Astrocyte (in vitro differentiated cells and primary cell): ENCODE data around the gene SPARCL1. TPM values are rescaled to one million over a fixed set of nuclear protein-coding genes. Genes with fewer than 3 reads are reported as not detected.
"Not testable (repeated sequence)": the region's sequence is repeated elsewhere in the genome, so short reads cannot be mapped to it uniquely, and the experiment has no call there.

ENCODE experiments used
- DNase-seq: peaks from one replicate; pipeline ENCODE4 v3.0.0-alpha.2; 2010; ENCODE audit warnings: low read depth
- FAIRE-seq: peaks from 2 replicates; lab custom pipeline; 2011; peaks lifted over from hg19 to GRCh38; lab: Jason Lieb, UNC
- H2AFZ ChIP-seq: 2 replicates; pipeline ENCODE4 v1.6.0; 2012; ENCODE audit warnings: low read depth, low read length, inconsistent platforms
- H3K27ac ChIP-seq: 2 replicates; pipeline ENCODE4 v1.5.1; 2011; ENCODE audit warnings: low read depth, low read length, inconsistent platforms
- H3K27me3 ChIP-seq: 2 replicates; pipeline ENCODE4 v1.6.0; 2011; ENCODE audit warnings: low read length, inconsistent platforms; ENCODE audit not compliant: insufficient read depth
- H3K36me3 ChIP-seq: 2 replicates; pipeline ENCODE4 v1.5.1; 2011; ENCODE audit warnings: low read length, inconsistent platforms; ENCODE audit not compliant: insufficient read depth
- H3K4me1 ChIP-seq: 2 replicates; pipeline ENCODE4 v1.5.1; 2011; ENCODE audit warnings: low read length, inconsistent platforms; ENCODE audit not compliant: insufficient read depth
- H3K4me2 ChIP-seq: 2 replicates; pipeline ENCODE4 v1.6.0; 2012; ENCODE audit warnings: low read length, inconsistent platforms
- H3K4me3 ChIP-seq: 2 replicates; pipeline ENCODE4 v1.5.1; 2011; ENCODE audit warnings: low read depth, mild to moderate bottlenecking, low read length, inconsistent platforms; ENCODE audit not compliant: insufficient read depth
- H3K79me2 ChIP-seq: 2 replicates; pipeline ENCODE4 v1.6.0; 2012; ENCODE audit warnings: mild to moderate bottlenecking, low read length, inconsistent platforms; ENCODE audit not compliant: insufficient read depth
- H3K9ac ChIP-seq: 2 replicates; pipeline ENCODE4 v1.6.0; 2012; ENCODE audit warnings: mild to moderate bottlenecking, low read length, inconsistent platforms
- H3K9me3 ChIP-seq: 2 replicates; pipeline ENCODE4 v1.5.1; 2012; ENCODE audit warnings: low read depth, mild to moderate bottlenecking, low read length, inconsistent platforms; ENCODE audit not compliant: insufficient read depth
- H4K20me1 ChIP-seq: 2 replicates; pipeline ENCODE4 v1.6.0; 2012; ENCODE audit warnings: low read length, inconsistent platforms; ENCODE audit not compliant: insufficient read depth
- H3K27ac Mint-ChIP-seq: one replicate; pipeline ENCODE4 v1.8.0; 2021; ENCODE audit warnings: mild to moderate bottlenecking, mixed read lengths; ENCODE audit not compliant: unreplicated experiment
- H3K27me3 Mint-ChIP-seq: one replicate; pipeline ENCODE4 v1.8.0; 2021; ENCODE audit warnings: low read depth, mixed read lengths; ENCODE audit not compliant: unreplicated experiment
- H3K36me3 Mint-ChIP-seq: one replicate; pipeline ENCODE4 v1.8.0; 2021; ENCODE audit warnings: low read depth, mixed read lengths; ENCODE audit not compliant: unreplicated experiment
- H3K4me1 Mint-ChIP-seq: one replicate; pipeline ENCODE4 v1.8.0; 2021; ENCODE audit warnings: low read depth, mixed read lengths; ENCODE audit not compliant: unreplicated experiment
- H3K4me3 Mint-ChIP-seq: one replicate; pipeline ENCODE4 v1.8.0; 2021; ENCODE audit warnings: mild to moderate bottlenecking, moderate library complexity, mixed read lengths; ENCODE audit not compliant: unreplicated experiment
- H3K9me3 Mint-ChIP-seq: one replicate; pipeline ENCODE4 v1.8.0; 2021; ENCODE audit warnings: mild to moderate bottlenecking, mixed read lengths; ENCODE audit not compliant: unreplicated experiment
- CTCF ChIP-seq: IDR thresholded peaks from 2 replicates; pipeline ENCODE4 v1.5.1; 2011; ENCODE audit warnings: low read depth, mild to moderate bottlenecking, inconsistent platforms, low read length, moderate library complexity; ENCODE audit not compliant: insufficient read depth
- EZH2 ChIP-seq: IDR thresholded peaks from 2 replicates; pipeline ENCODE4 v1.6.1; 2012; ENCODE audit warnings: mild to moderate bottlenecking, low read length, inconsistent platforms; ENCODE audit not compliant: insufficient read depth
- total RNA-seq: library from RNA; stranded (reverse); gene quantifications from 2 replicates; pipeline ENCODE4 v1.2.1, GENCODE V29; 2021

The SPARCL1 gene
- total RNA-seq, 1 donor from 2014 or later = 0.25 TPM

GRCh38 chr4:87427518-87427868, 101.7 kb downstream of the SPARCL1 start:
- H3K27ac ChIP-seq = no peak overlapping the region
- H4K20me1 ChIP-seq = peaks cover 26% of the 10 kb centered on the region
- no peak overlapping the region for H3K4me2 ChIP-seq
- TF ChIP-seq CTCF = no peak
- TF ChIP-seq EZH2 = no peak
- peaks cover 4% of the 10 kb centered on the region for H3K36me3 Mint-ChIP-seq
- no peak overlapping the region for H3K27ac Mint-ChIP-seq
- peaks cover 15% of the 10 kb centered on the region for H3K4me1 Mint-ChIP-seq
- peaks cover 89% of the 10 kb centered on the region for H3K79me2 ChIP-seq
- H3K27me3 Mint-ChIP-seq = no peaks in the 10 kb centered on the region
- no peaks in the 10 kb centered on the region for H3K36me3 ChIP-seq
- no peaks in the 10 kb centered on the region for H3K9me3 ChIP-seq
- peaks cover 20% of the 10 kb centered on the region for H3K4me1 ChIP-seq
- H3K4me3 Mint-ChIP-seq = no peak overlapping the region
- H3K9ac ChIP-seq = no peak overlapping the region
- H3K27me3 ChIP-seq = no peaks in the 10 kb centered on the region
- FAIRE-seq (no peak), DNase-seq (no peak)
- H3K9me3 Mint-ChIP-seq = no peaks in the 10 kb centered on the region
- no peak overlapping the region for H2AFZ ChIP-seq
- H3K4me3 ChIP-seq = no peak overlapping the region

- FAIRE-seq (no peak), DNase-seq (no peak)
- Mint-ChIP-seq H3K4me3 (no peak overlapping the region), H3K27me3 (no peaks in the 10 kb centered on the region), H3K9me3 (no peaks in the 10 kb centered on the region), H3K27ac (no peak overlapping the region), H3K4me1 (peaks cover 17% of the 10 kb centered on the region), H3K36me3 (peaks cover 2% of the 10 kb centered on the region)
- Histone ChIP-seq H3K4me1 (peaks cover 21% of the 10 kb centered on the region), H3K9me3 (no peaks in the 10 kb centered on the region), H2AFZ (no peak overlapping the region), H3K9ac (no peak overlapping the region), H3K27ac (no peak overlapping the region), H3K36me3 (no peaks in the 10 kb centered on the region), H3K79me2 (peaks cover 85% of the 10 kb centered on the region), H3K27me3 (no peaks in the 10 kb centered on the region), H3K4me2 (no peak overlapping the region), H4K20me1 (peaks cover 22% of the 10 kb centered on the region), H3K4me3 (no peak overlapping the region)
- TF ChIP-seq EZH2 (no peak), CTCF (no peak)
These were observed 102.2 kb downstream of the SPARCL1 start for GRCh38 chr4:87426865-87427517.

- DNase-seq (no peak), FAIRE-seq (no peak)
- H3K9ac ChIP-seq = no peak overlapping the region
- Mint-ChIP-seq H3K27me3 (no peaks in the 10 kb centered on the region), H3K4me1 (peaks cover 20% of the 10 kb centered on the region), H3K9me3 (no peaks in the 10 kb centered on the region), H3K36me3 (no peaks in the 10 kb centered on the region), H3K27ac (no peak overlapping the region), H3K4me3 (no peak overlapping the region)
- H4K20me1 ChIP-seq = peaks cover 12% of the 10 kb centered on the region
- H3K36me3 ChIP-seq = no peaks in the 10 kb centered on the region
- no peak overlapping the region for H2AFZ ChIP-seq
- TF ChIP-seq EZH2 (no peak), CTCF (no peak)
- H3K9me3 ChIP-seq = no peaks in the 10 kb centered on the region
- H3K4me2 ChIP-seq = no peak overlapping the region
- no peak overlapping the region for H3K27ac ChIP-seq
- H3K27me3 ChIP-seq = no peaks in the 10 kb centered on the region
- H3K4me3 ChIP-seq = no peak overlapping the region
- peaks cover 25% of the 10 kb centered on the region for H3K4me1 ChIP-seq
- H3K79me2 ChIP-seq = peaks cover 72% of the 10 kb centered on the region
These were observed 103.5 kb downstream of the SPARCL1 start for GRCh38 chr4:87425711-87426110.

- H3K9me3 ChIP-seq, H3K36me3 ChIP-seq, H3K36me3 Mint-ChIP-seq, H3K27ac ChIP-seq, H4K20me1 ChIP-seq, H3K9me3 Mint-ChIP-seq, FAIRE-seq, H2AFZ ChIP-seq, DNase-seq, H3K27me3 ChIP-seq, H3K27me3 Mint-ChIP-seq, H3K27ac Mint-ChIP-seq: not testable (repeated sequence)
- peak overlapping the region; percentile 98 for H3K4me3 Mint-ChIP-seq
- peaks cover 27% of the 10 kb centered on the region for H3K4me1 Mint-ChIP-seq
- Histone ChIP-seq H3K9ac (peak overlapping the region; percentile 96), H3K4me3 (peak overlapping the region; percentile 94), H3K4me2 (peak overlapping the region; percentile 91), H3K4me1 (peaks cover 25% of the 10 kb centered on the region), H3K79me2 (peaks cover 59% of the 10 kb centered on the region)
These were observed 105.1 kb downstream of the SPARCL1 start for GRCh38 chr4:87424099-87424543.
